GM18517 (cell line): ENCODE measurements around the gene CCDC197.

ENCODE experiments used
- ATAC-seq: cut with Tn5 transposase; IDR thresholded peaks from one replicate; pipeline ENCODE4 v1.9.1; 2021; ENCODE audit warnings: mild to moderate bottlenecking, moderate library complexity; ENCODE audit not compliant: unreplicated experiment

The CCDC197 gene

GRCh38 chr14:94054936-94055335, 57.8 kb downstream of the CCDC197 start:
- ATAC-seq = no peak

DNA sequence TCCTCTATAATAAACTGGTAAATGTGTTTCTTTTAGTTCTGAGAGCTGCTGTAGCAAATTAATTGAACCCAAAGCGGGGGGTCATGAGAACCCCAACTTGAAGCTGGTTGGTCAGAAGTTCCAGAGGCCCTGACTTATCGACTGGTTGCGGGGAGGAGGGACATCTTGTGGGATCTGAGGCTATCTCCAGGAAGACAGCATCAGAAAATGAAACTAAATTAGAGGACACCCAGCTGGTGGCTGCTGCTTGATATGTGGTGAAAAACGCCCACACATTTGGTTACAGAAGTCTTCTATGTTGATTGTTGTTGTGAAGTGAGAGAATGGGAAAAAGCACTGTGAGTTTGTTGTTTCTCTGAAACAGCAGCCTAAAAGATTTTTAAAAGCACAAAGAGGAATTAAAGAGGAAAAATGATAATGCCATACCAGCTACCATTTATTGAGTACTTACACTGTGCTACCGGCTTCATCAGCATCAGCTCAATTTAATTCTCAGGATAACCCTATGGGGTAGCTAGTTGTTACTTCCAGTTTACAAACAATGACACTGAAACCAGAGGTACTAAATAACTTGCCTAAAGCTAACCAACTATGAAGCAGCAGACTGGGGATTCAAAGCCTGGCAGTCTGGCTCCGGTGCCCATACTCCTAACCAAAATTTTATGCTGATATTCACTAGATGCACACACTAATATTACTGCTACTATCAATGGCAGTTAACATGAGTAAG, 59.6 kb downstream of the CCDC197 start:
- peak; percentile 80 for ATAC-seq

- ATAC-seq = no peak
These were observed 61.1 kb downstream of the CCDC197 start for GRCh38 chr14:94058128-94058673.
